Spleen (tissue), 11 donors: Measurements from ENCODE around the gene CCDC92B. TPM values are rescaled to one million over a fixed set of nuclear protein-coding genes. Genes with fewer than 3 reads are reported as not detected.

Experiments used
- DNase-seq: peaks from one replicate; pipeline ENCODE4 v3.0.0-alpha.2; 2020
- H3K27ac ChIP-seq, 8 donors: fragments of 200-600 bp; sonication (generic) in 7 of 8; 1 replicate in 4 of 8; 2 replicates in 4 of 8; pipeline versions ENCODE4 v1.5.0 to v1.8.0; 2016 to 2021; ENCODE audit warnings: inconsistent platforms in 4 of 8, mild to moderate bottlenecking in 4 of 8, moderate library complexity in 1 of 8
- H3K27me3 ChIP-seq, 7 donors: fragments of 200-600 bp; sonication (generic) in 6 of 7; replicated peaks in 1 of 7; 1 replicate in 4 of 7; 2 replicates in 3 of 7; pipeline versions ENCODE4 v1.5.0 to v1.8.0; 2016 to 2021; ENCODE audit warnings: inconsistent platforms in 3 of 7, mild to moderate bottlenecking in 1 of 7
- H3K36me3 ChIP-seq, 6 donors: fragments of 200-600 bp; sonication (generic) in 5 of 6; 1 replicate in 4 of 6; 2 replicates in 2 of 6; pipeline versions ENCODE4 v1.5.0 to v1.8.0; 2016 to 2021; ENCODE audit warnings: inconsistent platforms in 2 of 6
- H3K4me1 ChIP-seq, 6 donors: fragments of 200-600 bp; sonication (generic) in 5 of 6; 1 replicate in 3 of 6; 2 replicates in 3 of 6; pipeline versions ENCODE4 v1.5.0 to v1.8.0; 2016 to 2021; ENCODE audit warnings: inconsistent platforms in 3 of 6
- H3K4me3 ChIP-seq, 8 donors: fragments of 200-600 bp; sonication (generic) in 7 of 8; 1 replicate in 4 of 8; 2 replicates in 4 of 8; pipeline versions ENCODE4 v1.5.0 to v1.8.0; 2016 to 2021; ENCODE audit warnings: inconsistent platforms in 4 of 8, mild to moderate bottlenecking in 4 of 8, moderate library complexity in 2 of 8
- H3K9me3 ChIP-seq, 8 donors: fragments of 200-600 bp; sonication (generic) in 7 of 8; 1 replicate in 4 of 8; 2 replicates in 4 of 8; pipeline versions ENCODE4 v1.5.0 to v1.8.0; 2016 to 2021; ENCODE audit warnings: inconsistent platforms in 4 of 8
- POLR2A ChIP-seq, 3 donors: fragments of 450-650 bp; IDR thresholded peaks; one replicate each; pipeline ENCODE4 v1.5.1; 2017; ENCODE audit warnings: antibody characterized with exemption in 3 of 3, mild to moderate bottlenecking in 1 of 3
- POLR2AphosphoS5 ChIP-seq, 3 donors: sonication (generic); formaldehyde crosslinking; IDR thresholded peaks; one replicate each; pipeline ENCODE4 v1.5.1; 2017; ENCODE audit warnings: antibody characterized with exemption in 3 of 3
- WGBS, 5 donors: extraction: QIAGEN DNeasy Blood & Tissue Kit in 3 of 5; methylation state at CpG; one replicate each; pipeline versions ENCODE4 v1.1.5 to v1.1.7; 2013 to 2018; 5-methylcytosine and 5-hydroxymethylcytosine counted together
- intact Hi-C: fragments of 100-400 bp; cut with DNase I; formaldehyde crosslinking; loops from one replicate; pipeline ENCODE4 v1.15.0; 2023; ENCODE audit warnings: low total_unique reads
- polyA plus RNA-seq, 3 donors: library from polyadenylated mRNA; stranded (reverse); fragments of 200-250 nt; gene quantifications; one replicate each; pipeline ENCODE4 v1.2.1, GENCODE V29; 2013
- total RNA-seq, 7 donors: library from RNA; depleted of rRNA in 3 of 7; stranded (reverse); fragments of >200 nt in 3 of 7; fragmentation: NEBNext Ultra II Directional in 4 of 7; extraction: Animal tissue kit (Norgen Biotek cat#: 25700) in 4 of 7; gene quantifications; one replicate each; pipeline versions ENCODE4 v1.1.0 to v1.2.1, GENCODE V29; 2016 to 2021
- TF ChIP-seq, protein P1 (sequence below), 11 experiments: fragments of 200-600 bp in 7 of 11; fragments of 450-650 bp in 4 of 11; sonication (generic) in 4 of 11; IDR thresholded peaks in 8 of 11; conservative IDR thresholded peaks in 3 of 11; 1 replicate in 7 of 11; 2 replicates in 4 of 11; pipeline versions ENCODE4 v1.4.0 to v1.8.0; 2016 to 2021; ENCODE audit warnings: antibody characterized with exemption in 11 of 11, inconsistent platforms in 4 of 11, mild to moderate bottlenecking in 1 of 11
- donor health status: healthy with polysubstance abuse.
- donor health status: DM: no; HTN: no; CAD: no; lungs with moderate emphysema.
- donor health status: DM: no; HTN: no; CAD: no.
- donor health status: Bipolar disorder and iron deficiency.
- donor health status: healthy.
- donor health status: DM: no; HTN: no; CAD: no.
- donor health status: DM: yes; HTN: yes; CAD: no.

CCDC92B gene
- total and polyA plus RNA-seq, 10 donors = 0.03 to 0.26 (median 0.20) TPM; not detected in 3

DNA sequence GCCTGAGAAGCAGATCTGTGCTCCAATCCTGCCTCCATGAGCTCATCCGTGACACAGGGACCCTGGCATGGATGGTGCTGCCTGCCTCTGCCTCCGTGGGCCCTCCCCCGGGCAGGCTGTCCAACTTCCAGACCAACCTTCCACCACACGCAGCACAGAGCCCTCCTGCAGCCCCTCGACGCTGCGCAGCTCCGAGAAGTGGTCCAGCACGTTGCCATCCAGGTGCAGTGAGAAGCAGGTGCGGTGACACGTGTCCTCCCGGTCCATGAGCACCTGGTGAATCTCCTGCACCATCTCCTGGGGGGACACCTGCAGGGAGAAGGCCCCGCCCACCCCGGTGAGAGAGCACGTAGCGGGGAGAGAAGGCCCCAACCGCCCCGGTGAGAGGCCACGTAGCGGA lies 46.3 kb downstream of the CCDC92B start:
- intact Hi-C loops = no loop called here

DNA sequence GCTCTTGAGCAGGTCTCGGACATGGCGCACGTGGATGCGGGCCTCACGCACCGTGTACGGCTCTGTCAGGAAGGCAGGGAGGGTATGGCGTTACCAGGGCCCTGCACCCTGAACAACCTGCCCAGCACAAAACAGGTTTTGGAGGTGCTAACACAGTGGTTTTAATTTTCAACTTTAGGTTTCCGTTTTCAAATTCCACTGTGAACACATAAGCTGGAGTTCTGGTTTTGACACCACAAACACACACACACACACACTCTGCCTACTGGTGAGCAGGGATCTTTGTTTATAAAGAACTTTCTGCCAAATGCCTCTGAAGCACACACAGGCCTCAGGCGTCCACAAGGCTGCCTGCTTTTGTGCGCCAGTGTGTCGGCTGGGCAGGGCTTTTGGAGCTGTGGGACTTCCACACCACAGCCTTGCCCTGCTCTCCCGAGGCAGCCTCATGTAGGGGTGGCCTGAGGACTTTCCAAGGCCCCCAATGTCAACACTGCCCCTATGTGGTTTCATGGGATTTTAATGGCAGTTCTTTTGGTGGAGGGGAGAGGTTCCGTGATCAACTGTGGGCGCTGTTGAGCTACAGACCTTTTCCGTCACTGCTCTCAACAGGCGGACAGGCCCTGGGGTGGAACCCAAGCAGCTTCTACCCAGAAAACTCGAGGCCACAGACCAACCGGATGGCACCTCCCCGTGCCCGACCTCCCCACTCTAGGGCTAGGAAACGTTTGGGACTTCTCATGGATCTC lies 47.3 kb downstream of the CCDC92B start:
- H3K4me1 ChIP-seq = peaks cover 0 to 22% (median 3%) of the 10 kb centered on the region in 6 donors
- no peaks in the 10 kb centered on the region for H3K9me3 ChIP-seq
- H3K27me3 ChIP-seq = no peaks in the 10 kb centered on the region
- TF ChIP-seq POLR2AphosphoS5 (IDR thresholded peaks at IDR 0.05) = no peak
- TF ChIP-seq POLR2A (IDR thresholded peaks at IDR 0.05) = no peak
- TF ChIP-seq, protein P1, sequence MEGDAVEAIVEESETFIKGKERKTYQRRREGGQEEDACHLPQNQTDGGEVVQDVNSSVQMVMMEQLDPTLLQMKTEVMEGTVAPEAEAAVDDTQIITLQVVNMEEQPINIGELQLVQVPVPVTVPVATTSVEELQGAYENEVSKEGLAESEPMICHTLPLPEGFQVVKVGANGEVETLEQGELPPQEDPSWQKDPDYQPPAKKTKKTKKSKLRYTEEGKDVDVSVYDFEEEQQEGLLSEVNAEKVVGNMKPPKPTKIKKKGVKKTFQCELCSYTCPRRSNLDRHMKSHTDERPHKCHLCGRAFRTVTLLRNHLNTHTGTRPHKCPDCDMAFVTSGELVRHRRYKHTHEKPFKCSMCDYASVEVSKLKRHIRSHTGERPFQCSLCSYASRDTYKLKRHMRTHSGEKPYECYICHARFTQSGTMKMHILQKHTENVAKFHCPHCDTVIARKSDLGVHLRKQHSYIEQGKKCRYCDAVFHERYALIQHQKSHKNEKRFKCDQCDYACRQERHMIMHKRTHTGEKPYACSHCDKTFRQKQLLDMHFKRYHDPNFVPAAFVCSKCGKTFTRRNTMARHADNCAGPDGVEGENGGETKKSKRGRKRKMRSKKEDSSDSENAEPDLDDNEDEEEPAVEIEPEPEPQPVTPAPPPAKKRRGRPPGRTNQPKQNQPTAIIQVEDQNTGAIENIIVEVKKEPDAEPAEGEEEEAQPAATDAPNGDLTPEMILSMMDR (IDR thresholded peaks at IDR 0.05 in 8 of 11, conservative IDR thresholded peaks at IDR 0.05 in 3 of 11) = no peak
- 90 to 95% (median 92%) methylated on average over 21 to 22 of the region's 22 CpGs for WGBS, 5 donors
- no peak overlapping the region for H3K4me3 ChIP-seq
- peaks cover 0 to 78% (median 65%) of the 10 kb centered on the region in 6 donors for H3K36me3 ChIP-seq
- intact Hi-C loops = no loop called here
- peak; percentile 64 for DNase-seq
- no peak overlapping the region for H3K27ac ChIP-seq

More for the DNA sequence above, 46.3 kb downstream of the CCDC92B start:
- Histone ChIP-seq H3K4me1 (peaks cover 4 to 32% (median 13%) of the 10 kb centered on the region in 6 donors), H3K4me3 (no peak overlapping the region), H3K27ac (no peak overlapping the region), H3K36me3 (peaks cover 0 to 67% (median 55%) of the 10 kb centered on the region in 6 donors), H3K9me3 (no peaks in the 10 kb centered on the region), H3K27me3 (no peaks in the 10 kb centered on the region)
- peak; percentile 39 for DNase-seq
- TF ChIP-seq, protein P1 (IDR thresholded peaks at IDR 0.05 in 8 of 11, conservative IDR thresholded peaks at IDR 0.05 in 3 of 11) = no peak
- TF ChIP-seq POLR2AphosphoS5 (IDR thresholded peaks at IDR 0.05) (no peak), POLR2A (IDR thresholded peaks at IDR 0.05) (no peak)
- WGBS, 5 donors = 94 to 98% (median 95%) methylated on average over 17 to 20 of the region's 20 CpGs

- no peak overlapping the region for H3K4me3 ChIP-seq
- no peak for TF ChIP-seq POLR2AphosphoS5 (IDR thresholded peaks at IDR 0.05)
- TF ChIP-seq, protein P1 (IDR thresholded peaks at IDR 0.05 in 8 of 11, conservative IDR thresholded peaks at IDR 0.05 in 3 of 11) = no peak
- TF ChIP-seq POLR2A (IDR thresholded peaks at IDR 0.05) = no peak
- peak; percentile 72 for DNase-seq
- H3K4me1 ChIP-seq = peaks cover 0 to 14% (median 0%) of the 10 kb centered on the region in 6 donors
- intact Hi-C loops = no loop called here
- H3K9me3 ChIP-seq = no peaks in the 10 kb centered on the region
- 93 to 97% (median 95%) methylated on average over 25 to 41 of the region's 41 CpGs for WGBS, 5 donors
- H3K27me3 ChIP-seq = no peaks in the 10 kb centered on the region
- no peak overlapping the region for H3K27ac ChIP-seq
- H3K36me3 ChIP-seq = peaks cover 0 to 86% (median 72%) of the 10 kb centered on the region in 6 donors
These were observed 48.1 kb downstream of the CCDC92B start for GRCh38 chr17:2701161-2701995.
